GM12878 (cell line): Measurements from ENCODE around the gene OR52N5. TPM values are rescaled to one million over a fixed set of nuclear protein-coding genes. Genes with fewer than 3 reads are reported as not detected.

Source experiments
- ATAC-seq: fragments of 200-7000 bp; cut with Tn5 transposase; 3 replicates; pipeline ENCODE4 v1.9.1; 2020; ENCODE audit warnings: mild to moderate bottlenecking, moderate library complexity
- BruUV-seq: library from RNA; stranded (reverse); fragments of 400-500 nt; replicated peaks from 2 replicates; lab custom pipeline; 2021; lab: Mats Ljungman, UMichigan
- CTCF ChIA-PET: fragments of 300-600 bp; sonication (Branson Sonifier 250); formaldehyde crosslinking; extraction: SDS; loops from one replicate; lab custom pipeline; 2021; ENCODE audit warnings: inconsistent platforms; lab: Yijun Ruan, JAX
- POLR2A ChIA-PET: fragments of 350-600 bp; formaldehyde crosslinking; extraction: SDS; loops from one replicate; lab custom pipeline; 2021; ENCODE audit warnings: inconsistent platforms; lab: Charles Lee
- RAD21 ChIA-PET: fragments of 300-600 bp; sonication (Branson Sonifier 250); formaldehyde crosslinking; loops from one replicate; lab custom pipeline; 2023; ENCODE audit warnings: antibody characterized with exemption; ENCODE audit not compliant: unreplicated experiment; lab: Charles Lee
- SMC1A ChIA-PET: fragments of 300-600 bp; sonication (Branson Sonifier 250); formaldehyde crosslinking; loops from one replicate; lab custom pipeline; 2023; ENCODE audit not compliant: unreplicated experiment, uncharacterized antibody; lab: Charles Lee
- DNase-seq: peaks from one replicate; pipeline ENCODE4 v3.0.0-alpha.2; 2011; ENCODE audit warnings: low read depth, low spot score
- FAIRE-seq: peaks from 3 replicates; lab custom pipeline; 2011; peaks lifted over from hg19 to GRCh38; lab: Jason Lieb, UNC
- H2AFZ ChIP-seq: 2 replicates; pipeline ENCODE4 v1.6.0; 2011; ENCODE audit warnings: low read depth, low read length, control low read depth; ENCODE audit not compliant: control insufficient read depth
- H3K27ac ChIP-seq: 2 replicates; pipeline ENCODE4 v1.5.1; 2011; ENCODE audit warnings: control low read depth; ENCODE audit not compliant: control insufficient read depth, insufficient read depth
- H3K27me3 ChIP-seq, 2 experiments: replicated peaks in 1 of 2; 2 replicates each; pipeline versions ENCODE4 v1.6.0 to v1.6.1; 2011; ENCODE audit warnings: low read length in 1 of 2; ENCODE audit not compliant: control insufficient read depth in 2 of 2, insufficient read depth in 2 of 2
- H3K36me3 ChIP-seq, 2 experiments: 2 replicates each; pipeline ENCODE4 v1.5.1; 2011; ENCODE audit warnings: low read length in 1 of 2; ENCODE audit not compliant: control insufficient read depth in 2 of 2, insufficient read depth in 2 of 2
- H3K4me1 ChIP-seq: 2 replicates; pipeline ENCODE4 v1.6.1; 2011; ENCODE audit warnings: mild to moderate bottlenecking, low read length, moderate library complexity, mixed read lengths; ENCODE audit not compliant: control insufficient read depth, insufficient read depth
- H3K4me2 ChIP-seq: 2 replicates; pipeline ENCODE4 v1.6.0; 2011; ENCODE audit warnings: control low read depth; ENCODE audit not compliant: control insufficient read depth, insufficient read depth
- H3K4me3 ChIP-seq: fragments of 200-600 bp; sonication (generic); 2 replicates; pipeline ENCODE4 v1.5.1; 2016
- H3K79me2 ChIP-seq: 2 replicates; pipeline ENCODE4 v1.6.0; 2011; ENCODE audit warnings: low read length; ENCODE audit not compliant: control insufficient read depth, insufficient read depth
- H3K9ac ChIP-seq: 2 replicates; pipeline ENCODE4 v1.8.0; 2011; ENCODE audit warnings: low read length, control low read depth, mixed read lengths; ENCODE audit not compliant: control insufficient read depth, insufficient read depth
- H3K9me3 ChIP-seq: replicated peaks from 3 replicates; pipeline ENCODE4 v1.5.1; 2011; ENCODE audit warnings: mild to moderate bottlenecking, low read length; ENCODE audit not compliant: control insufficient read depth, insufficient read depth
- H4K20me1 ChIP-seq: 2 replicates; pipeline ENCODE4 v1.6.0; 2011; ENCODE audit not compliant: control insufficient read depth, insufficient read depth
- E2F8 ChIP-seq: fragments of 450-650 bp; IDR thresholded peaks from 2 replicates; pipeline ENCODE4 v1.6.1; 2018; ENCODE audit warnings: mild to moderate bottlenecking, low read depth, moderate library complexity; ENCODE audit not compliant: partially characterized antibody
- EZH2 ChIP-seq: IDR thresholded peaks from 2 replicates; pipeline ENCODE4 v1.6.1; 2012; ENCODE audit warnings: low read depth, mild to moderate bottlenecking, control low read depth, inconsistent platforms, low read length, borderline replicate concordance; ENCODE audit not compliant: control insufficient read depth
- HCFC1 ChIP-seq: fragments of 150-350 bp; IDR thresholded peaks from 2 replicates; pipeline ENCODE4 v1.6.1; 2014; ENCODE audit warnings: low read length
- HDAC6 ChIP-seq: fragments of 200-600 bp; sonication (generic); IDR thresholded peaks from one replicate; pipeline ENCODE4 v1.8.0; 2017; ENCODE audit warnings: antibody characterized with exemption; ENCODE audit not compliant: unreplicated experiment
- IRF3 ChIP-seq: fragments of 450-650 bp; IDR thresholded peaks from 2 replicates; pipeline ENCODE4 v1.6.1; 2014; ENCODE audit warnings: mild to moderate bottlenecking
- IRF5 ChIP-seq: fragments of 450-650 bp; IDR thresholded peaks from 2 replicates; pipeline ENCODE4 v1.6.1; 2017; ENCODE audit warnings: borderline replicate concordance
- NFYA ChIP-seq: IDR thresholded peaks from 2 replicates; pipeline ENCODE4 v1.6.1; 2011; ENCODE audit warnings: low read depth, mild to moderate bottlenecking, low read length, improper control_type of control experiment, borderline replicate concordance
- NKRF ChIP-seq: fragments of 450-650 bp; conservative IDR thresholded peaks from 2 replicates; pipeline ENCODE4 v1.6.1; 2017; ENCODE audit warnings: mild to moderate bottlenecking, moderate library complexity
- PAX8 ChIP-seq: fragments of 450-650 bp; IDR thresholded peaks from 2 replicates; pipeline ENCODE4 v1.6.1; 2017; ENCODE audit warnings: mild to moderate bottlenecking, moderate library complexity
- POLR2AphosphoS2 ChIP-seq: IDR thresholded peaks from 2 replicates; pipeline ENCODE4 v1.6.1; 2011; ENCODE audit warnings: low read depth, mild to moderate bottlenecking, low read length, improper control_type of control experiment, moderate library complexity
- SIN3A ChIP-seq: IDR thresholded peaks from 2 replicates; pipeline ENCODE4 v1.6.1; 2012; ENCODE audit warnings: low read depth, low read length, improper control_type of control experiment
- SMARCA5 ChIP-seq: fragments of 450-650 bp; IDR thresholded peaks from 2 replicates; pipeline ENCODE4 v1.6.1; 2017; ENCODE audit warnings: mild to moderate bottlenecking
- SPI1 ChIP-seq: IDR thresholded peaks from 2 replicates; pipeline ENCODE4 v1.6.1; 2011; ENCODE audit warnings: low read depth, mild to moderate bottlenecking, low read length, moderate library complexity, borderline replicate concordance; ENCODE audit not compliant: insufficient read depth
- SREBF2 ChIP-seq: IDR thresholded peaks from 2 replicates; pipeline ENCODE4 v1.6.1; 2012; ENCODE audit warnings: mild to moderate bottlenecking, low read length
- SUPT20H ChIP-seq: IDR thresholded peaks from 2 replicates; pipeline ENCODE4 v1.6.1; 2011; ENCODE audit warnings: low read depth, mild to moderate bottlenecking, low read length, moderate library complexity, borderline replicate concordance; ENCODE audit not compliant: control insufficient read depth
- TBL1XR1 ChIP-seq: IDR thresholded peaks from 2 replicates; pipeline ENCODE4 v1.6.1; 2012; ENCODE audit warnings: low read depth, low read length, improper control_type of control experiment
- ZNF217 ChIP-seq: fragments of 450-650 bp; IDR thresholded peaks from 2 replicates; pipeline ENCODE4 v1.6.1; 2017; ENCODE audit warnings: antibody characterized with exemption, mild to moderate bottlenecking
- ZNF274 ChIP-seq: IDR thresholded peaks from one replicate; pipeline ENCODE4 v1.8.0; 2011; ENCODE audit not compliant: insufficient read length, insufficient read depth
- in situ Hi-C: fragments of 300-500 bp; cut with MboI; formaldehyde crosslinking; loops from 9 replicates; pipeline ENCODE4 v1.14.3; 2018; ENCODE audit warnings: mixed read lengths
- intact Hi-C: fragments of 100-400 bp; cut with micrococcal nuclease; formaldehyde crosslinking; loops from one replicate; pipeline ENCODE4 v1.14.2; 2022; ENCODE audit not compliant: unreplicated experiment
- polyA plus RNA-seq, 11 experiments: library from polyadenylated mRNA; depleted of rRNA in 4 of 11; unstranded in 6 of 11; stranded (reverse) in 5 of 11; fragments of >200 nt; fragmentation: Nextera tagmentation in 4 of 11; fragmentation: Illumina TruSeq in 1 of 11; extraction: Ambion mirVana in 4 of 11; extraction: Trizol in 1 of 11; gene quantifications; 1 replicate in 1 of 11; 2 replicates in 10 of 11; pipeline versions ENCODE4 v1.2.1 to v1.2.3, GENCODE V29; 2011 to 2016; ENCODE audit warnings: inconsistent platforms in 2 of 11, missing spikeins in 2 of 11, low read depth in 1 of 11
- total RNA-seq, 4 experiments: library from RNA; depleted of rRNA in 3 of 4; stranded (reverse); fragments of >200 nt in 3 of 4; fragmentation: Illumina TruSeq in 1 of 4; extraction: Trizol in 1 of 4; gene quantifications; 2 replicates each; pipeline versions ENCODE4 v1.2.1 to v1.2.3, GENCODE V29; 2013 to 2021

OR52N5 gene
- total and polyA plus RNA-seq, 10 of the 15 experiments (the other 5 are each of a cell fraction or from before 2014, with no cell fraction given), result not detected

- Histone ChIP-seq H3K9me3 (no peaks in the 10 kb centered on the region; the same call in 2 of the 3 replicates), H2AFZ (no peak overlapping the region), H3K27me3 (no peaks in the 10 kb centered on the region), H4K20me1 (no peaks in the 10 kb centered on the region), H3K4me2 (no peak overlapping the region), H3K36me3 (no peaks in the 10 kb centered on the region), H3K27ac (no peak overlapping the region), H3K9ac (no peak overlapping the region), H3K4me3 (no peak overlapping the region), H3K79me2 (no peaks in the 10 kb centered on the region), H3K4me1 (no peaks in the 10 kb centered on the region)
- SMC1A ChIA-PET, result no interaction called here
- POLR2A ChIA-PET, result no interaction called here
- DNase-seq (no peak), ATAC-seq (no peak), FAIRE-seq (no peak)
- CTCF ChIA-PET, result interaction anchor here (0.7 to 1.0 kb wide), 2 partner anchors 53 to 265 kb away, joined by 3 read pairs; no protein-coding TSS in a partner anchor
- in situ Hi-C loops, result no loop called here
- RAD21 ChIA-PET, result no interaction called here
- intact Hi-C loops, result no loop called here
- BruUV-seq, result no TSS peak
- TF ChIP-seq ZNF274, result no peak
- no peak for TF ChIP-seq NFYA
- no peak for TF ChIP-seq HDAC6
- TF ChIP-seq TBL1XR1, result no peak
- no peak for TF ChIP-seq IRF5
- no peak for TF ChIP-seq SMARCA5
- no peak for TF ChIP-seq SPI1
- no peak for TF ChIP-seq HCFC1
- no peak for TF ChIP-seq PAX8
- no peak for TF ChIP-seq NKRF
- TF ChIP-seq ZNF217, result no peak
- no peak for TF ChIP-seq SUPT20H
- TF ChIP-seq IRF3, result no peak
- no peak for TF ChIP-seq SIN3A
- no peak for TF ChIP-seq POLR2AphosphoS2
- no peak for TF ChIP-seq EZH2
- no peak for TF ChIP-seq E2F8
- TF ChIP-seq SREBF2, result no peak
Measured at GRCh38 chr11:5737091-5737490, 46.1 kb downstream of the OR52N5 start.
